WTC11 (cell line): ENCODE measurements around the gene CRYGN. TPM values are rescaled to one million over a fixed set of nuclear protein-coding genes. Genes with fewer than 3 reads are reported as not detected.
A peak's percentile ranks its signal among the peaks of the same experiment; 100 is the strongest.

Source experiments
- ATAC-seq: fragments of 200-7000 bp; cut with Tn5 transposase; 2 replicates; pipeline ENCODE4 v1.10.0; 2021; ENCODE audit warnings: mild to moderate bottlenecking, moderate library complexity
- CTCF ChIA-PET: fragments of 300-600 bp; sonication (Branson Sonifier 250); formaldehyde crosslinking; loops from one replicate; lab custom pipeline; 2021; ENCODE audit warnings: antibody characterized with exemption; lab: Charles Lee
- POLR2A ChIA-PET: fragments of 350-600 bp; sonication (Branson Sonifier 250); formaldehyde crosslinking; loops from one replicate; lab custom pipeline; 2021; ENCODE audit warnings: antibody characterized with exemption; lab: Charles Lee
- DNase-seq: peaks from one replicate; pipeline ENCODE4 v3.0.0; 2021; ENCODE audit warnings: low spot score
- H3K27ac Mint-ChIP-seq: 2 replicates; pipeline ENCODE4 v1.8.0; 2021; ENCODE audit warnings: mixed read lengths
- H3K27me3 Mint-ChIP-seq: 2 replicates; pipeline ENCODE4 v1.8.0; 2021; ENCODE audit warnings: low read depth, mild to moderate bottlenecking, moderate library complexity, mixed read lengths
- H3K36me3 Mint-ChIP-seq: 2 replicates; pipeline ENCODE4 v1.8.0; 2021; ENCODE audit warnings: mixed read lengths
- H3K4me1 Mint-ChIP-seq: 2 replicates; pipeline ENCODE4 v1.8.0; 2022; ENCODE audit warnings: mixed read lengths
- H3K4me3 Mint-ChIP-seq: 2 replicates; pipeline ENCODE4 v1.8.0; 2021; ENCODE audit warnings: mild to moderate bottlenecking, moderate library complexity, mixed read lengths
- H3K9me3 Mint-ChIP-seq: 2 replicates; pipeline ENCODE4 v1.8.0; 2021; ENCODE audit warnings: mixed read lengths
- AR ChIP-seq: fragments of 250-450 bp; sonication (Bioruptor Pico); IDR thresholded peaks from 2 replicates; pipeline ENCODE4 v1.9.0; 2021; ENCODE audit warnings: mild to moderate bottlenecking
- CREB1 ChIP-seq: sonication (generic); formaldehyde crosslinking; IDR thresholded peaks from 2 replicates; pipeline ENCODE4 v1.8.0; 2023; ENCODE audit warnings: mild to moderate bottlenecking, missing genetic modification reagents
- CTCF ChIP-seq: fragments of 200-600 bp; IDR thresholded peaks from 2 replicates; pipeline ENCODE4 v1.8.0; 2022; ENCODE audit warnings: antibody characterized with exemption
- E2F4 ChIP-seq: sonication (generic); formaldehyde crosslinking; IDR thresholded peaks from 2 replicates; pipeline ENCODE4 v1.8.1; 2022; ENCODE audit warnings: low read depth, mild to moderate bottlenecking, moderate library complexity, missing genetic modification reagents, borderline replicate concordance
- ERG ChIP-seq: fragments of 250-450 bp; sonication (Bioruptor Pico); IDR thresholded peaks from 2 replicates; pipeline ENCODE4 v1.8.0; 2021; ENCODE audit warnings: mild to moderate bottlenecking
- FOXK1 ChIP-seq: sonication (generic); formaldehyde crosslinking; IDR thresholded peaks from 2 replicates; pipeline ENCODE4 v1.8.0; 2022; ENCODE audit warnings: mild to moderate bottlenecking, moderate library complexity, missing genetic modification reagents
- FOXP1 ChIP-seq: sonication (generic); formaldehyde crosslinking; IDR thresholded peaks from 2 replicates; pipeline ENCODE4 v1.8.0; 2022; ENCODE audit warnings: missing genetic modification reagents, mild to moderate bottlenecking, moderate library complexity, borderline replicate concordance
- FOXP4 ChIP-seq: sonication (generic); formaldehyde crosslinking; IDR thresholded peaks from 2 replicates; pipeline ENCODE4 v1.8.0; 2022; ENCODE audit warnings: mild to moderate bottlenecking, missing genetic modification reagents
- GTF2I ChIP-seq: fragments of 250-450 bp; sonication (Bioruptor Pico); conservative IDR thresholded peaks from 2 replicates; pipeline ENCODE4 v1.4.0; 2021; ENCODE audit warnings: mild to moderate bottlenecking
- JUN ChIP-seq: sonication (generic); formaldehyde crosslinking; IDR thresholded peaks from 2 replicates; pipeline ENCODE4 v1.8.0; 2023; ENCODE audit warnings: mild to moderate bottlenecking, missing genetic modification reagents
- USF1 ChIP-seq: sonication (generic); formaldehyde crosslinking; IDR thresholded peaks from 2 replicates; pipeline ENCODE4 v1.8.0; 2022; ENCODE audit warnings: mild to moderate bottlenecking, missing genetic modification reagents
- total RNA-seq: library from RNA; stranded (reverse); gene quantifications from 3 replicates; pipeline ENCODE4 v1.2.3, GENCODE V29; 2021
- TF ChIP-seq, protein P1 (sequence below): sonication (generic); formaldehyde crosslinking; IDR thresholded peaks from 2 replicates; pipeline ENCODE4 v1.8.1; 2023; ENCODE audit warnings: mild to moderate bottlenecking, missing genetic modification reagents

The CRYGN gene
- total RNA-seq, 1 experiment from 2014 or later = 1.5 TPM

DNA sequence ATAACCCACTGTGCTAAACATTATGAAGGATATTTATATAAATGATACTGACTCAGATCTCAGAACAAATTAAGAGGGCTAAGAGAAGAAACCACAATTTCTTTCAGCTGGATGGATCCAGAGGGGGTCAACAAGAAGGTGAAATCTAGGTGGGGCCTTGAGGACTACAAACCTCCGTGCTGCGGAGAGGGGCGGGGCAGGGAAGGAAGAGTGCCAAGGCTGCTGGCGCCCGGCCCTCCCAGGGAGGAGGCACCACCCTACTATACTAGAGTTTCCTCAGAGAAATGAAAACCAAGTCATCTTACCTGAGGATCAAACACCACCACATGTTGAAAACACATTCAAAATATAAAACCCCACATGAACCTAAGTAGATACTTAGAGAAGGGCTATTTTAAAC lies 29.3 kb upstream of the CRYGN start (continued):
- TF ChIP-seq USF1 (CRISPR knock-in tag) = no peak
- no peak for TF ChIP-seq ERG (CRISPR knock-in tag)
- TF ChIP-seq, protein P1, sequence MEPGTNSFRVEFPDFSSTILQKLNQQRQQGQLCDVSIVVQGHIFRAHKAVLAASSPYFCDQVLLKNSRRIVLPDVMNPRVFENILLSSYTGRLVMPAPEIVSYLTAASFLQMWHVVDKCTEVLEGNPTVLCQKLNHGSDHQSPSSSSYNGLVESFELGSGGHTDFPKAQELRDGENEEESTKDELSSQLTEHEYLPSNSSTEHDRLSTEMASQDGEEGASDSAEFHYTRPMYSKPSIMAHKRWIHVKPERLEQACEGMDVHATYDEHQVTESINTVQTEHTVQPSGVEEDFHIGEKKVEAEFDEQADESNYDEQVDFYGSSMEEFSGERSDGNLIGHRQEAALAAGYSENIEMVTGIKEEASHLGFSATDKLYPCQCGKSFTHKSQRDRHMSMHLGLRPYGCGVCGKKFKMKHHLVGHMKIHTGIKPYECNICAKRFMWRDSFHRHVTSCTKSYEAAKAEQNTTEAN (CRISPR knock-in tag) = no peak
- no peak for TF ChIP-seq JUN (CRISPR knock-in tag)

DNA sequence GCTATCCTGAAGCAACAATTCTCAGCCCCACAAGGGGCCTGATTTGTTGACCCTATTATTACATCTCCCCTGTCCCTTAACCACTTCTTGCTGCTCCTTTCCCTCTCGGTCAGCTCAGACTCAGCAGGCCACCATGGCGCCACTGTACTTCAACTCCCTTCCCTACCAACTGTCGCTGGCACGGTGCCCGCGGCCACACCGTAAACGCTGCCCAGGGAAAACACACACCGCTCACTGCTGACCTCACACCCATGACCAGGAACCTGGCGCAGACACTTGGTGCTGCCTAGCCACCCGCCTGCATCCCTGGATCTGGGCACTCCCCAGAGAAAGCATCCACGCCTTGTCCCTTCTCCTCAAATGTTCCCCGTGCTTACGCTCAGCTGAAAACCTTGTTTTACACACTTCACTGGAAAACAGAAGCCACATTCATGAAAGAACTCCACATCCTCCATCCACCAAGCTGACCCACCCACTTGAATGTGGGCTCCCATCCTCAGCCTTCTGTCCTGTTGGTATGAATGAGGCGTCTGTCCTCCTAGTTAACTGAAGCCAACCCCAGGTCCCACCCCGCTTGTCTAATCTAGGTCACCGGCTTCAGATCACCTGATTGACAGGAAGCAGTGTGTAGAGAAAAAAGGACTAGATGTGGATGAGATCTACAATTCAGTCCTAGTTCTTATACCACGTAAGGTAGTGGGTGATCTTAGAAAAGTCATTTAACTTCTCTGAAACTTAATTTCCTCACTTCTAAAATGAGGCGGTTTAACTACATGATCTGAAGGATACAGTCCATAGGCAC lies 28.5 kb upstream of the CRYGN start:
- Mint-ChIP-seq H3K36me3 (peaks cover 76% of the 10 kb centered on the region), H3K27ac (peak overlapping the region; percentile 88), H3K4me3 (no peak overlapping the region), H3K4me1 (peaks cover 62% of the 10 kb centered on the region), H3K27me3 (no peaks in the 10 kb centered on the region), H3K9me3 (peaks cover 18% of the 10 kb centered on the region)
- 0 out of 2 replicates have a peak, but pooled peaks have one; percentile 26 for TF ChIP-seq FOXP1
- TF ChIP-seq AR (CRISPR knock-in tag) = no peak
- no peak for TF ChIP-seq FOXK1
- TF ChIP-seq FOXP4 (CRISPR knock-in tag) = no peak
- TF ChIP-seq CREB1 (CRISPR knock-in tag) = no peak
- no peak for TF ChIP-seq GTF2I (CRISPR knock-in tag)
- no peak for TF ChIP-seq CTCF
- no peak for TF ChIP-seq E2F4 (CRISPR knock-in tag)
- ATAC-seq (no peak), DNase-seq (no peak)
- POLR2A ChIA-PET = no interaction called here
- CTCF ChIA-PET = no interaction called here
